WI38 (cell line): ENCODE measurements around the gene ANKS1B.

Source experiments
- H3K4me3 ChIP-seq: 2 replicates; pipeline ENCODE4 v1.5.1; 2011; ENCODE audit warnings: low read depth, mild to moderate bottlenecking, control low read depth, low read length
- CTCF ChIP-seq: IDR thresholded peaks from 2 replicates; pipeline ENCODE4 v1.5.1; 2012; ENCODE audit warnings: low read depth, mild to moderate bottlenecking, control low read depth, low read length

Gene ANKS1B

GRCh38 chr12:99099786-99100185 is 885.0 kb downstream of the ANKS1B start:
- TF ChIP-seq CTCF: no peak
- no peak overlapping the region for H3K4me3 ChIP-seq

DNA sequence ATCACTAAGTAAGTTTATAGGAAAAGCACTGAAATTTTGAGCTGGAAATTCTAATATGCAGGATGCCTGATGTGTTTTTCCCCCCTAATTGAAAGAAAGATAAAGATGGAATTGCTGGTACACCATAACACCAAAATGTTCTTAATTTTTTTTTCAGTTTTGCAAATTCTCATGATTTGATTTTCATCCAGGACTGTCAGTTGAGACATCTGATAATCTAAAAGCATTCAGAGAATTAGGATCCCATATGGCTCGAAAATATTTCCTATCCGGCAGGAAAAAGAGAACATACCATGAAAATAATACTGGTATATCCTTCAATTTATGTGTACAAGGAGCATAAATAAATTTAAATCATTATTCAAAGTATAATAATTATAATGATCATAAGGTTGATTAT is 887.6 kb downstream of the ANKS1B start:
- TF ChIP-seq CTCF: no peak
- H3K4me3 ChIP-seq: no peak overlapping the region

DNA sequence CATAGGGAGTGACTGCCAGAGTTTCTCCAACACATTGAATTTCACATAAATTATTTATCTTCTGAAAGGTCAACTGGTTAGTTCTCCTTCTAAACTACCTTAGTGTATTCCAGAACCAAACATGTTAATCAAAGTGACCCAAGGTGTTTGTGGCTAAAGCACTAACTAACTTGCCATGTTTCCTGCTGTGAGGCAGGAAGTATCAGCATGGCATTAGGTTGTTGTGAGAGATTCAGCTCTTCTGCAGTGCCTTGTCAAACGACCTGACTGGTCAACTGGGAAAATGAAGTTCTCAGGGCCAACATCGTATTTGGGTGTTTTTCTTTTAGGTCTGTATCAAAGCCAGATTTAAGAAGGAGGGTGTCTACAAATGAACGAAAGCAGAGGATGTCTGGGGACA is 891.6 kb downstream of the ANKS1B start:
- TF ChIP-seq CTCF: no peak
- no peak overlapping the region for H3K4me3 ChIP-seq

GRCh38 chr12:99092100-99092851 is 892.5 kb downstream of the ANKS1B start:
- TF ChIP-seq CTCF: no peak
- no peak overlapping the region for H3K4me3 ChIP-seq

- TF ChIP-seq CTCF: no peak
- H3K4me3 ChIP-seq: no peak overlapping the region
These were observed 897.5 kb downstream of the ANKS1B start for GRCh38 chr12:99087278-99087677.

DNA sequence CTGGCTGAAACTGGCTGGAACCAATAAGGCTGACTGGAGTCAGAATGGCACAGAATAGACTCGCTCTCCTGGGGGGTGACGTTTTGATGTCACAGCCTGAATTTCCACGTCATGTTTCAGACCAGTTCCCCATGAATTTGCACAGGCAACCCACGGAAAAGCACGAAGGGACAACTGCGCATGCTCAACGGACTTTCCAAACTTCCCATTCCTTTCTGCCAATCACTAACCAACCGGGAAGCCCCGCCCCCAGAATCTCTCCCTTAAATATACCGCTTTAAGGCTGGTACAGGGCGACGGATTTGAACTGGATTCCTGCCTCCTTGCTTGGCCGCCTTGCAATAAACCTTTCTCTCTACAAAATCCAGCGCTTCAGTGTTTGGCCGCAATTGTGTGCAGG is 904.9 kb downstream of the ANKS1B start:
- TF ChIP-seq CTCF: no peak
- H3K4me3 ChIP-seq: no peak overlapping the region

DNA sequence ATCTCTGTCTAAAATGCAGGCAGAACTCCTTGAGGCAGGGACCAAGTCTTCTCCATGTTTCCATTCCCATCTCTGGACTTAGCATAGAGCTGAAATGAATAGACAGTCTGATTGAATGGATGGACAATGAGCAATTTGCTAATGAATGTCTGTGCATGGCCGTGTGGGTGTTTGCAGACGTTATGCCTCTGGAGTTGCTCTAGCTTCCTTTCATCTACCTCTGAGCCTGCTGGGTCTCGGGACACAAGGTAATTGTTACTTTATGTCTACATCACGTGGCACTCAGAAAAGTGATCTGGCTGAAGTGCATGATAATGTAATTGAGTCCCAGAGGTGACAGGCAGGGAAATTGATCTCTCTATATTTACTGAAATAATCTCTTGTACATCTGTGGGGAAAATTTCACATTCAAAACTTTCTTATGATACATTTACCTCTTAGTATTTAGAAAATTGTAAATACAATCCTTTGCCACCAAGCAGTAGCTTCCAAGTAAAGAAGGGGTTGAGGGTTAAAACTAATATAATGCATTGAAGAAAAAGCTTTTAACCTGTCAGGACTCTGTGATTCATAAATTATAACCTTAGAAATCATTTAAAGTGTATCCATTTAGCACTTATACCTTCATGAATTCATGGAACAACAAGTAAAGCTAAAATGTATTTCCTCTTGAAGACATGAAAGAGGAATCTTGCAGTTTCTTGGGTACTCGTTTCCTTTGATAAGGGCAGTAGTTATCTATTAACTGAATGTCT is 915.6 kb downstream of the ANKS1B start:
- TF ChIP-seq CTCF: no peak
- H3K4me3 ChIP-seq: no peak overlapping the region
